HG03025 (cell line): ENCODE data around the gene CPLANE2.
"Not testable (repeated sequence)": the region's sequence is repeated elsewhere in the genome, so short reads cannot be mapped to it uniquely, and the experiment has no call there.

Experiments
- ATAC-seq: cut with Tn5 transposase; IDR thresholded peaks from one replicate; pipeline ENCODE4 v1.9.1; 2021; ENCODE audit warnings: mild to moderate bottlenecking, moderate library complexity; ENCODE audit not compliant: unreplicated experiment, low FRiP score

CPLANE2 gene

GRCh38 chr1:16210581-16210980, 26.4 kb downstream of the CPLANE2 start:
- no peak for ATAC-seq

DNA sequence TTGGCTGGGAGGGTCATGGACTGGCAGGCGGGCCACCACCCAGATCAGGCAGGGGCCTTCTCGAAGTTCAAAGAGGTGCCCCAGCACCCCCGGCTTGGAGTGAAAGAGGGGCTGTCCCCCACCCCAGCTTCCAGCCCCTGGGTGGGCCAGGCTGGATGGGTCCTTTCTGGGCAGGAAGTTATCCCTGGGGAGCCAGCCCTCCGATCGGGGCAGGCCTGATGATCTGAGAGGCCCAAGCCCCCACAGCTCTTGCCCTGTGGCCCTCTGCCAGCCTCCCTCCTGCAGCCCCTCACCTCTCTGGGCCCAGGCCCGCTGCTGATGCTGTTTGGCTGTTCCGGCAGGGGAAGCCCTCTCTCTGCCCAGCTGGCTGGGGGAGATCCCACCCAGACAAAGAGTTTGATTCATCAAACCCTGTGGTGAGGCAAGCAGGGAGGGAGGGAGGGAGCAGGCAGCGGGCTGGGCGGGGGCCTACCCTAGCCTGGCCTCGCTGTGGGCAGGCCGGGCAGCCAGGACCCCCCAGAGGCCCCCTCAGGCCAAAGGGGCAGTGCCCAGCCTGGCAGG, 27.1 kb downstream of the CPLANE2 start:
- no peak for ATAC-seq

- ATAC-seq, result no peak
Observed at GRCh38 chr1:16209132-16209846, 27.7 kb downstream of the CPLANE2 start.

- no peak for ATAC-seq
Observed at GRCh38 chr1:16208270-16208987, 28.6 kb downstream of the CPLANE2 start.

DNA sequence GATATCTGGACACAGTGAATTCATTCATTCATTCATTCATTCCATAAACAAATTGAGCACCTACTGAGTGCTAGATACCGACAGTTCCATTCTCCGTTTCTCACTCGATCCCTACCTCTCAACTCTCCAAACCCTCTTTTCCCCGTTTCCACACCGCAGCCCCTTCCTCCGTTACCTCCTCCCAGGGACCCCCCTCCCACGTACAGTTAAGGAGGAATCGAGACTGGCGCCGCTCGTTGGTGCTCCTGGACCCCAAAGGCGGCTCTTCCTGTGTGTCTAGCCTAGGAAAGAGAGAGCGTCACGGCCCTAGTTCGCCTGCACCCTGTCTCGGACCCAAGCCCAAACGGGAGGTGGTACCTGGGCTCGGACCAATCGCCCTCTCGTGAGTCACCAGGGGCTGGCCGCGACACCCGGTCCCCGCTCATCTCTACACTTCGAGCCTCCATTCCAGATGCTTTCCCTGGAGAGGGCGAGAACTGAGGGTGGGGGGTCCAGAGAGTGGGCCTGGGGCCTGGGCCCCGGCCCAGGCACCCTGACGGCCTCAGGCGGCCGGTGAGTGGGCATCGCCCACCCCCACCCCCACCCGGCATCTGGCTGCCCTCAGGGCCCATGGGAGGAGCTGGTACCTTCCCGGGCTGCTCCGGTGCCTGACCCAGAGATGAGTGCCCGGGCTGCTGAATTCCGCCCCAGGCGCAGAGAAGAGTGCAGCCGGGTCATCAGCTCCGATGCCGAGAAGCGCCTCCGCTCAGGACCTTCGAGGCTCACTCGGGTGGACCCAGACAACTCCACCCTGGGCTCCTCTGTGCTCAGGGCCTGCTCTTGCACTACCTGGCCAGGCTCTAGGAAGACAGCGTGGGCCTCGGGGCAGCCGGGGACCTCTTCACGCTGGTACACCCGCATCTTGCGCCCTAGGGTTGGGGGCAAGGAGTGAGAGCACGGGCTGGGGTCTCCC, 29.4 kb downstream of the CPLANE2 start:
- no peak for ATAC-seq

GRCh38 chr1:16206547-16207317, 30.3 kb downstream of the CPLANE2 start:
- ATAC-seq, result peak; percentile 52

- peak; percentile 5 for ATAC-seq
Observed at GRCh38 chr1:16205891-16206546, 31.0 kb downstream of the CPLANE2 start.

GRCh38 chr1:16205334-16205671, 31.7 kb downstream of the CPLANE2 start:
- ATAC-seq, result no peak

GRCh38 chr1:16204634-16205333, 32.2 kb downstream of the CPLANE2 start:
- no peak for ATAC-seq

DNA sequence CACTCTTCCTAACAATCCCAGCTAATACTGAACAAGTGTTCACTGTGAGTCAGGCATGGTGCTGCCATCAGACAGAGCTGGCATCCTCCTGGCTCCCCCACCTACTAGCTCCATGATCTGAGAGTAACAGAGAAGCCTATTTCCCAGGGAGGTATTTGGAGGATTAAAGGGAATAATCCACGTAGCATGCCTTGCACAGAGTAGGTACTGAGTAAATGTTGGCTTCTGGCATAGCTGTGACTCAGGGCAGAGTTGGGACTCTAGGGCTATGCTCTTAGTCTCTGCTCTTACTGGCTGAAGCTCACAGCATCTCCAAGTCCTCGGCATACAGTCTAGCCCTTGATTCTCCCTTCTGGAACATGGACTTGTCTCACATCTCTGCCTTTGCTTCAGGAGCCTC, 32.8 kb downstream of the CPLANE2 start:
- no peak for ATAC-seq

GRCh38 chr1:16203550-16203949, 33.4 kb downstream of the CPLANE2 start:
- ATAC-seq, result no peak

DNA sequence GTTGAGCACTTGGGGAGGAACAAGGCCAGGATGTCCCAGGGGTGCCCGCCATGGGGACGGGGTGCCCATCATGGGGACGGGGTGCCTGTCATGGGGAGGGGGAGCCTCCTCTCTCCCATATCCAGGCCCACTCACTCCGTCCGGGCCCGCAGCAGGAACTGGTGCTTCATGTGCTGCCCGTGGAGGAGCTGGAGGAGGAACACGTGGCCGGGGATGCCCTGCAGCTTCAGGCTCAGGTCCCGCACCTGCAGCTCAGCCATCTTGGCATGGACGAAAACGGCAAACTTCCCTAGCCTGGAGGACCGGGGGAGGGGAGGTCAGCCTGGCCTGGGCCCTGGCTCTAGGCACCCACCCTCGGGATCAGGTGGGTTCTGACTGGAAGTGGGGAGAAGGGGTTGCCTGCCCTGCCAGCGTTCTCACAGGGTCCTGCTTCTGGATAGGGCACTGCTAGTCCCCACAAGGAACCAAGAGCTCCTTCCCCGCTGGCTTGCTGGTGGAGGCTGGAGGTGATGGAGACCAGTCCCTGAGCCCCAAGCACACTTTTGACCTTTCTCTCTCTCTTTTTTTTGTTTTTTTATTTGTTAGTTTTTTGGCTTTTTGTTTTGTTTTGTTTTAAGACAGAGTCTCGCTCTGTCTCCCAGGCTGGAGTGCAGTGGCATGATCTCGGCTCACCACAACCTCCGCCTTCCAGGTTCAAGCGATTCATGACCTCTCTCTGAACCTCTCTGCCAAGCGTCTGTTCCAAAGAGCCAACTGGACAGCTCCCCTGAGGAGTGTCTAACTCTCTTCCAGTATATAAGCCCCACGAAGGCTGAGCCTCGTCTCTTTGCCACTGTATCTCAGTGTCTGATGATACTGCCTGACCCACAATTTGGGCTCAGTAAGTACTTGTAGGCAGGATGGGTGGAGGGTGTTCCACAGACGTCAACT, 34.4 kb downstream of the CPLANE2 start:
- no peak for ATAC-seq

GRCh38 chr1:16199700-16200099, 37.3 kb downstream of the CPLANE2 start:
- ATAC-seq, result no peak

GRCh38 chr1:16199157-16199501, 37.9 kb downstream of the CPLANE2 start:
- no peak for ATAC-seq

DNA sequence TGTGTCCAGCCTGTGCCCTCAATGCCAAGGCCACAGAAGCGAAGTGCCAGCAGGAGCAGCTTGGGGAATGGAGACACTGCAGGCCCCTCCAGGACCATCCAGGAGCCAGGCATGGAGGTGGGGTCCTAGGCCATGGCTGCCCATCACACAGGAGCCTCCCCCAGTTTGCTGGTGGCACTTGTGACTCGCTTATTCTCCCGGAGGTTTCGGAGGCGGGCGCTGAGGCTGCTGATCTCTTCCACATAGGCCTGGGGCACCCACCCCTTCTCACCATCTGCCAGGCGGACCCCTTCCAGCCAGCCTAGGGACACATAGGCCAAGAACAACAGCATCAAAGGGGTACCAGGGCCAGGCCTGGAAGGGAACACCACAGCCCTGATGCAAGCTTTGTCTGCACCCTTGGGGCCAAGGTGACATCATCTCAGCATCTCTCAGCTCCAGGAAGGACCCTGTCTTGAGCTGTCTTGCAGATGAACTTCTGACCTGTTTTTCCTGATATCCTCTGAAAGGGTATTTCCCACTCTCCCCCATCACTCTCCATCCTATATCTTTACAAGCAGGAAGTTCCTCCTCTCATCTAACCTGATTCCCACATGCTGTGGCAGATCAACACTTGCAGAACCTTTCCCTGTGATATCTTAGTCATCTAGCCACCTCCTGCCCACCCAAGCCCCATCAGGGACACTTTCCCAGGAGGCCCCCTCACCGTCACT, 38.4 kb downstream of the CPLANE2 start:
- ATAC-seq, result no peak

GRCh38 chr1:16196874-16197273, 40.1 kb downstream of the CPLANE2 start:
- no peak for ATAC-seq

DNA sequence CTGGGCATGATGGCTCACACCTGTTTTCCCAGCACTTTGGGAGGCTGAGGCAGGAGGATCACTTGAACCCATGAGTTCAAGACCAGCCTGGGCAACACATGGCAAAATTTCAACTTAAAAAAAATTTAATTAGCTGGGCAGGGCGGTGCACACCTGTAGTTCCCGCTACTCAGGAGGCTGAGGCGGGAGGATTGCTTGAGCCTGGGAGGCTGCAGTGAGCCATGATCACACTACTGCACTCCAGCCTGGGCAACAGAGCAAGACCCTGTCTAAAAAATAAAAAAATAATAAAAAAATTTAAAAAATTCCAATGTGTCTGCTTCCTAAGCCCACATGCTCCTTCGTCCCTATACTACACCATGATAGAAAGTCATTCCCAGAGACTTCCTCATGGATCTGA, 40.8 kb downstream of the CPLANE2 start:
- ATAC-seq, result not testable (repeated sequence)
